Measurements from ENCODE around the gene REV3L. TPM values are rescaled to one million over a fixed set of nuclear protein-coding genes. Genes with fewer than 3 reads are reported as not detected.

The REV3L gene
- total RNA-seq, 1 donor from 2014 or later: 11.7 TPM

GRCh38 chr6:111470991-111471390 lies 12.0 kb downstream of the REV3L start:
- DNase-seq (ENCODE audit: low spot score) (no peak), ATAC-seq (no peak)

- ATAC-seq: no peak
- no peak for DNase-seq (ENCODE audit: low spot score)
Measured at GRCh38 chr6:111469543-111469942, 13.5 kb downstream of the REV3L start.

GRCh38 chr6:111468329-111469012 lies 14.5 kb downstream of the REV3L start:
- ATAC-seq: no peak
- no peak for DNase-seq (ENCODE audit: low spot score)

GRCh38 chr6:111464184-111464583 lies 18.8 kb downstream of the REV3L start:
- ATAC-seq: no peak
- no peak for DNase-seq (ENCODE audit: low spot score)

DNA sequence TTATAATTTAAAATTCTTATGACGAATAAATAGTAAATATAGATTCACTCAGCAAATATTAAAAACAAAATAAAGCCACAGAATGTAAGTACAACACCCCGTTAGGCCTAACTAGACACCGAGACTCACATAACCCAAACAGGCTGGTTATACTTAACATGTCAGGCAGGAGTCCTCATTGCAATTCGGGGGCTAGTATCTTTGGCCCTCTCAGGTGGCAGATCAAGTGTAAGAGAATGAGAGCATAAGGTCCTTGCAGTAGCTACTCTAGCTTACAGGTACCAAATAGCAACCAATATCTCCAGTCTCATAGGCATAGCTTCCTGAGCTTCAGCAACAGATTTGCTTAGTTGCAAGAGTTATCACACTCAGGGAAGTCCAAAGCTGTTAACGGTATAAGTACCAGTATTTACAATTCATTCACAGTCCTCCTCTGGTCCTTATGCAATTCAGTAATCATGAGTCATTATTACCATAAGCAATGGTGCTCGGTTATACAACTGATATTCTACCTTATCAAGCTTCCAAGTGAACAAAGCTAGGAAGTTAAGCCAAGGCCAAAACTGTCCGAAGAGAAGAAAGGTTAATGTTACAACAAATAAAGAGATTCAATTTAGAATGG lies 20.1 kb downstream of the REV3L start:
- ATAC-seq (peak; percentile 87), DNase-seq (ENCODE audit: low spot score) (no peak)

GRCh38 chr6:111461860-111462259 lies 21.2 kb downstream of the REV3L start:
- ATAC-seq: peak; percentile 41
- no peak for DNase-seq (ENCODE audit: low spot score)

GRCh38 chr6:111458670-111459232 lies 24.3 kb downstream of the REV3L start:
- DNase-seq (ENCODE audit: low spot score) (no peak), ATAC-seq (no peak)

- no peak for ATAC-seq
Measured at GRCh38 chr6:111456208-111456607, 26.8 kb downstream of the REV3L start.

GRCh38 chr6:111450636-111451035 lies 32.4 kb downstream of the REV3L start:
- DNase-seq (ENCODE audit: low spot score) (no peak), ATAC-seq (no peak)

More at GRCh38 chr6:111456208-111456607, 26.8 kb downstream of the REV3L start:
- DNase-seq (ENCODE audit: low spot score): no peak

- DNase-seq (ENCODE audit: low spot score): no peak
- ATAC-seq: no peak
Measured at GRCh38 chr6:111450087-111450486, 32.9 kb downstream of the REV3L start.

DNA sequence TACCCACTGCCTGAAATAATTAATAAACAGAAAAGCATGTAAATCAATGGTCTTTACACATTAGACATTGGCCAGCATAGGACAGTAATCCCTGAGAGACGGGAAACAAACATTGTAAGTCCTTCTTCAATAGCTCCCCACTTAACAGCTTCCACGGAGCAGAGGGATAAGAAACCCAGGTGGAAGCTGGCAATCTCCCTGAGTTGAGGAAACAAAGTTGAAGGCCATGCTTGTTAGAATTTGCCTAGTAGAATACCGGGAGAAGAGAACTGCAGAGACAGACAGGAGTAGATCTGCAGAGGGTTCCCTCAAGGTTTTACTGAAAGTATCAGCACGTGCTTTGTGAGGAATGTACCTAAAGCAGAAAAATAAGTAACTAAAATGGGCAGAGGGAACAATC lies 33.9 kb downstream of the REV3L start:
- ATAC-seq (no peak), DNase-seq (ENCODE audit: low spot score) (no peak)

- DNase-seq (ENCODE audit: low spot score) (no peak), ATAC-seq (peak; percentile 80)
Measured at GRCh38 chr6:111447051-111447450, 36.0 kb downstream of the REV3L start.

DNA sequence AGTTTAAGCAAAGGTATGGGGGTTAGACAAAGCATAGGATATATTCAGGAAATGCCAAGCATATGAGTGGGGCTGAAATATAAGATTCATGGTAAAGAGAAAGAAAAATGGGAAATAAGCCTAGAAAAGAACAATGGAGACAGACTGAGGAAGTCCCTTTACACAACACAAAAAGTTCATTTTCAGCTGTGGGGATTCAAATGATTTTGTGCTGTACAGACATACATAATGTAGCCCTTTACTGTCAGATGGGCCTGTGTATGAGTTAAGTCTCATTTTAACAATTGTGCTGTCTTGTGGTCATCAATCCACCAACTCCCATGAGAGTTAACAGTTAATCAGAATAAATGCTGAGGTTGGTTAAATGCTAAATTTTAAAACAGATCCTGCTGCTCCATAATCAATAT lies 37.2 kb downstream of the REV3L start:
- DNase-seq (ENCODE audit: low spot score): no peak
- no peak for ATAC-seq

- DNase-seq (ENCODE audit: low spot score): no peak
- ATAC-seq: no peak
Measured at GRCh38 chr6:111444794-111445193, 38.2 kb downstream of the REV3L start.

DNA sequence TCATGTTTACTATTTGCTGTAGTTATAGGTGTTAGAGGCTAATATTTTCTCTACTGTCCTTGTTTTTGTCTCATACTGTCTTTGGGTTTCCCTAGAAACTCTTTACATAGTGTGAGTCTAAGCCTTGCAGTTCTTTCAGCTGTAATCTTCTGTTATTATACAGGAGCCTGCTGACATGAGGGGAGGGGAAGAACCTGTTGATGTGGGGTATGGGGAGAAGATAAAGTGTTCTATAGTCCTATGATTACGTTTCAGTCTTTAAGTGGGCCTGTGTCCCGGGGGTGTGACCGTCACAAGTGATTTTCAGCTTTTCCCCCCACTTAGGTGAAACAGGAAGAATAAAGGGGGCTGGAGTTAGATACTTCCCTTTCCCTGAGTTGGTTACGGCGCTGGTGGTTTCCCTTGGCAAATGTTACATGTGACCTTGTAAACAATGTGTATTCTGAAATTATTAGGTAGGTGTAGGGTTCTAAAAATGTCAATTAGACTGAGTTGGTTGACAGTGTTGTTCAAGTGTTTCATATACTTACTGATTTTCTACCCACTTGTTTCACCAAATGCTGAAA lies 41.3 kb downstream of the REV3L start:
- ATAC-seq: no peak
- DNase-seq (ENCODE audit: low spot score): no peak

DNA sequence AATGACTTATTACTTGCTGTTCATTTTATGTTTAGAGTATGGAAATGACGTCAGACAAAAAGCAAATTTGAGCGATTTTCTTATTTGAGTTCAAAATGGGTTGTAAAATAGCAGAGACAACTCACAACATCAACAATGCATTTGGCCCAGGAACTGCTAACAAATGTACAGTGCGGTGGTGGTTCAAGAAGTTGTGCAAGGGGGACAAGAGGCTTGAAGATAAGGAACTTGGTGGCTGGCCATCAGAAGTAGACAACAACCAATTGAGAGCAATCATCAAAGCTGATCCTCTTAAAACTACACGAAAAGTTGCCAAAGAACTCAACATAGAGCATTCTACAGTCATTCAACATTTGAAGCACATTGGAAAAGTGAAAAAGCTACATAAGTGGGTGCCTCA lies 43.8 kb downstream of the REV3L start:
- DNase-seq (ENCODE audit: low spot score): no peak
- ATAC-seq: no peak

GRCh38 chr6:111437573-111437972 lies 45.4 kb downstream of the REV3L start:
- no peak for ATAC-seq

DNA sequence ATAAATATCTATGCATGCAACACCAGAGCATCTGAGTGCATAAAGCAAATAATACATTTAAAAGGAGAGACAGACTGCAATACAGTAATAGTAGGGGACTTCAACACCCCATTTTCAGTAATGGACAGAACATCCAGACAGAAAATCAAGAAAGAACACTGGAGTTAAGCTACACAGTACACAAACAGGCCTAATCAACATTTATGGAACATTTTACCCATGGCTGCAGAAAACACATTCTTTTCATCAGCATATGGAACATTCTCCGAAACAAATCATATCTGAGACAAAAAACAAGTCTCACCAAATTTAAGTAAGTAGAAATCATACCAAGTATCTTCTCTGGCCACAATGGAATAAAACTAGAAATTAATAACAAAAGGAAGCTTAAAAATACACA lies 50.5 kb downstream of the REV3L start:
- no peak for ATAC-seq
- DNase-seq (ENCODE audit: low spot score): no peak

More at GRCh38 chr6:111437573-111437972, 45.4 kb downstream of the REV3L start:
- no peak for DNase-seq (ENCODE audit: low spot score)

GRCh38 chr6:111430605-111431376 lies 52.2 kb downstream of the REV3L start:
- ATAC-seq (no peak), DNase-seq (ENCODE audit: low spot score) (no peak)

DNA sequence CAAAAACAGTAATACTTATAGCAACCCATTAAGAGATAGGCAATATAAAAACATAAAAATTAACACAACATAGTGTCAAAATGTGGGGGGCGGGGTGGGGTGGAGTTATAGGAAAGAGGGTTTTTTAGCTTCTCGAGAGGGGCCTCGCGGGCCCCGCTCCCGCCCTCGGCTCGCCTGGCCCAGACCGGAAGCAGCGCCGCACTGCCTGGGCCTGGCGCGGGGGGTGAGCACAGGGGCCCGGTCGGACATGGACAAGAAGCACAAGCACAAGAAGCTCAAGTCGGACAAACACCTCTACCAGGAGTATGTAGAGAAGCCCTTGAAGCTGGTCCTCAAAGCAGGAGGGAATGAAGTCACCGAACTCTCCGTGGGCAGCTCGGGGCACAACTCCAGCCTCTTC lies 53.4 kb downstream of the REV3L start:
- ATAC-seq: no peak

GRCh38 chr6:111428811-111429210 lies 54.2 kb downstream of the REV3L start:
- ATAC-seq: no peak

More for the DNA sequence above, 53.4 kb downstream of the REV3L start:
- DNase-seq (ENCODE audit: low spot score): no peak

More at GRCh38 chr6:111428811-111429210, 54.2 kb downstream of the REV3L start:
- DNase-seq (ENCODE audit: low spot score): no peak

Data from left lobe of liver (tissue), 2 donors.